ENCODE data around the gene C1QTNF6.

Gene C1QTNF6

GRCh38 chr22:37192741-37193140 is 4.7 kb upstream of the C1QTNF6 start:
- DNase-seq (ENCODE audit: low read depth in 2 of 2, low spot score in 1 of 2): no peak

- DNase-seq (ENCODE audit: low read depth in 2 of 2, low spot score in 1 of 2): no peak
Measured at GRCh38 chr22:37192204-37192603, 4.2 kb upstream of the C1QTNF6 start.

- no peak for DNase-seq (ENCODE audit: low read depth in 2 of 2, low spot score in 1 of 2)
Measured at GRCh38 chr22:37190262-37190780, 2.3 kb upstream of the C1QTNF6 start.

- no peak for DNase-seq (ENCODE audit: low read depth in 2 of 2, low spot score in 1 of 2)
Measured at GRCh38 chr22:37188901-37189466, 937 bp upstream of the C1QTNF6 start.

- no peak for DNase-seq (ENCODE audit: low read depth in 2 of 2, low spot score in 1 of 2)
Measured at GRCh38 chr22:37187552-37187890, 526 bp downstream of the C1QTNF6 start.

- DNase-seq (ENCODE audit: low read depth in 2 of 2, low spot score in 1 of 2): no peak
Measured at GRCh38 chr22:37186997-37187522, 987 bp downstream of the C1QTNF6 start.

- DNase-seq (ENCODE audit: low read depth in 2 of 2, low spot score in 1 of 2): no peak
Measured at GRCh38 chr22:37186228-37186996, 1.6 kb downstream of the C1QTNF6 start.

GRCh38 chr22:37185646-37186227 is 2.3 kb downstream of the C1QTNF6 start:
- DNase-seq (ENCODE audit: low read depth in 2 of 2, low spot score in 1 of 2): no peak

- no peak for DNase-seq (ENCODE audit: low read depth in 2 of 2, low spot score in 1 of 2)
Measured at GRCh38 chr22:37184816-37185541, 3.1 kb downstream of the C1QTNF6 start.

- DNase-seq (ENCODE audit: low read depth in 2 of 2, low spot score in 1 of 2): no peak
Measured at GRCh38 chr22:37184380-37184755, 3.7 kb downstream of the C1QTNF6 start.

GRCh38 chr22:37183432-37184379 is 4.3 kb downstream of the C1QTNF6 start:
- DNase-seq (ENCODE audit: low read depth in 2 of 2, low spot score in 1 of 2): no peak

- DNase-seq (ENCODE audit: low read depth in 2 of 2, low spot score in 1 of 2): no peak
Measured at GRCh38 chr22:37182949-37183245, 5.2 kb downstream of the C1QTNF6 start.

- DNase-seq (ENCODE audit: low read depth in 2 of 2, low spot score in 1 of 2): no peak
Measured at GRCh38 chr22:37182101-37182948, 5.7 kb downstream of the C1QTNF6 start.

- DNase-seq (ENCODE audit: low read depth in 2 of 2, low spot score in 1 of 2): no peak
Measured at GRCh38 chr22:37181681-37182080, 6.4 kb downstream of the C1QTNF6 start.

GRCh38 chr22:37180531-37181231 is 7.4 kb downstream of the C1QTNF6 start:
- DNase-seq (ENCODE audit: low read depth in 2 of 2, low spot score in 1 of 2): no peak

GRCh38 chr22:37179622-37180420 is 8.2 kb downstream of the C1QTNF6 start:
- DNase-seq (ENCODE audit: low read depth in 2 of 2, low spot score in 1 of 2): no peak

- no peak for DNase-seq (ENCODE audit: low read depth in 2 of 2, low spot score in 1 of 2)
Measured at GRCh38 chr22:37179126-37179470, 8.9 kb downstream of the C1QTNF6 start.

GRCh38 chr22:37178350-37179125 is 9.5 kb downstream of the C1QTNF6 start:
- DNase-seq (ENCODE audit: low read depth in 2 of 2, low spot score in 1 of 2): no peak
